AG04450 (cell line): ENCODE measurements around the gene WDR49. TPM values are rescaled to one million over a fixed set of nuclear protein-coding genes. Genes with fewer than 3 reads are reported as not detected.

Source experiments
- CTCF ChIA-PET: fragments of 300-600, 350-600 bp; formaldehyde crosslinking; extraction: SDS; loops from one replicate; lab custom pipeline; 2022; ENCODE audit warnings: antibody characterized with exemption, inconsistent platforms; lab: Charles Lee
- POLR2A ChIA-PET: fragments of 350-600 bp; formaldehyde crosslinking; extraction: SDS; loops from one replicate; lab custom pipeline; 2021; ENCODE audit warnings: antibody characterized with exemption, inconsistent platforms; lab: Yijun Ruan, JAX
- DNase-seq: peaks from one replicate; pipeline ENCODE4 v3.0.0-alpha.2; 2011; ENCODE audit warnings: low read depth, low spot score
- H3K27ac ChIP-seq: one replicate; pipeline ENCODE4 v1.5.1; 2012; ENCODE audit warnings: low read depth, low read length, control low read depth
- H3K27me3 ChIP-seq: one replicate; pipeline ENCODE4 v1.6.0; 2012; ENCODE audit warnings: low read length; ENCODE audit not compliant: control insufficient read depth, insufficient read depth
- H3K4me3 ChIP-seq: 2 replicates; pipeline ENCODE4 v1.5.1; 2011; ENCODE audit warnings: mild to moderate bottlenecking, low read depth, low read length, control low read depth
- H3K9me3 ChIP-seq: 2 replicates; pipeline ENCODE4 v1.5.1; 2012; ENCODE audit warnings: low read length; ENCODE audit not compliant: control insufficient read depth, insufficient read depth
- polyA plus RNA-seq: library from polyadenylated mRNA; depleted of rRNA; stranded (reverse); fragments of >200 nt; gene quantifications from 2 replicates; pipeline ENCODE4 v1.2.3, GENCODE V29; 2011
- TF ChIP-seq, protein P1 (sequence below): IDR thresholded peaks from 2 replicates; pipeline ENCODE4 v1.5.1; 2011; ENCODE audit warnings: low read depth, low read length, control low read depth, inconsistent platforms

WDR49 gene
- polyA plus RNA-seq, 1 experiment = not detected

DNA sequence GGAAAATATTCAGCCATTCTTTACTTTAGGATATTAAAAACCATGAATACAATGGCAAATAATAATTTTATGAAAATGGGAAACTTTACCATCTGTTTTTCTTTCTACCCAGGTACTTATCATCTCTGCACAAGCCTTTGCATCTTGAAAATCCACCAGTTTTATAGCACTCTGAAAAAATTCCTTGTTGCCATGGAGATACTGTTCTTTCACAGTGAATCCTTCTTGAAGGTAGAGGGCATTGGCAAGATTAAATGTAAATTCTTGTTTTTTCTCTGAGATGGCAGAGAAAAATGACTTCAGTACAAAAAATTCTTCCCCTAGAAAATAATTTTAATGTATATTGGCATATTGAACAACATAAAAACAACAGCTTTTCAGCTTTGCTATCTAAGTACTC lies 186.8 kb downstream of the WDR49 start:
- no peak overlapping the region for H3K27ac ChIP-seq
- CTCF ChIA-PET = no interaction called here
- H3K4me3 ChIP-seq = no peak overlapping the region
- no peaks in the 10 kb centered on the region for H3K9me3 ChIP-seq
- no peak for DNase-seq
- TF ChIP-seq, protein P1, sequence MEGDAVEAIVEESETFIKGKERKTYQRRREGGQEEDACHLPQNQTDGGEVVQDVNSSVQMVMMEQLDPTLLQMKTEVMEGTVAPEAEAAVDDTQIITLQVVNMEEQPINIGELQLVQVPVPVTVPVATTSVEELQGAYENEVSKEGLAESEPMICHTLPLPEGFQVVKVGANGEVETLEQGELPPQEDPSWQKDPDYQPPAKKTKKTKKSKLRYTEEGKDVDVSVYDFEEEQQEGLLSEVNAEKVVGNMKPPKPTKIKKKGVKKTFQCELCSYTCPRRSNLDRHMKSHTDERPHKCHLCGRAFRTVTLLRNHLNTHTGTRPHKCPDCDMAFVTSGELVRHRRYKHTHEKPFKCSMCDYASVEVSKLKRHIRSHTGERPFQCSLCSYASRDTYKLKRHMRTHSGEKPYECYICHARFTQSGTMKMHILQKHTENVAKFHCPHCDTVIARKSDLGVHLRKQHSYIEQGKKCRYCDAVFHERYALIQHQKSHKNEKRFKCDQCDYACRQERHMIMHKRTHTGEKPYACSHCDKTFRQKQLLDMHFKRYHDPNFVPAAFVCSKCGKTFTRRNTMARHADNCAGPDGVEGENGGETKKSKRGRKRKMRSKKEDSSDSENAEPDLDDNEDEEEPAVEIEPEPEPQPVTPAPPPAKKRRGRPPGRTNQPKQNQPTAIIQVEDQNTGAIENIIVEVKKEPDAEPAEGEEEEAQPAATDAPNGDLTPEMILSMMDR = no peak
- H3K27me3 ChIP-seq = no peaks in the 10 kb centered on the region
- POLR2A ChIA-PET = no interaction called here

DNA sequence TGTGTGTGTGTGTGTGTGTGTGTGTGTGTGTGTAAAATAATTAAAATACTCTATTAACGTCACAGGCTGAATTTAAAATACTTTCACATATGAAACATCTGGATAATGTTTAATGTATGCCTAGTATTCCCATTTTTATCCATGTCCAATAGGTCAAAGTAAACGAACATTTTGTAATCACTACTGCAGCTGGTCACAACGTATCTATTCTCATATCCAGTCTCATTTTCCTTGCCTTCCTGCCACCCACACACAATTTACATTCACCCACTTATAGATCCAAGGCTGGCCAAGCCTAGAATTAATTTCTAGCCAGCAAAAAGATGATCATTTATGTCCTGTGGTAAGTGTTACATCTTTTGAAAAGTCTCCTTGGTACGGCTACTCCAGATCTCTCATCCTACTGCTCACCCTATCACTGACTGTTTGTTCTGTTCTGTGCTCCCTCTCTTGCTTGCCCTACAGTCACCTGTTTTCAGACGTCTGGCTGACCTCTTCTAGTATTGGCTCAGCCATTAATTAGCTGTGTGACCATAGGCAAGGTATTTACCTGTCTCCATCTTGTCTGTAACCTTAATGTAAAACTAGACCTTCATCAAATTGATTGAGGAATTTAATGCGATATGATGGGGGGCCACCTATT lies 197.5 kb downstream of the WDR49 start:
- DNase-seq = no peak
- Histone ChIP-seq H3K27ac (no peak overlapping the region), H3K4me3 (no peak overlapping the region), H3K9me3 (no peaks in the 10 kb centered on the region; the same call in 1 of the 2 replicates), H3K27me3 (no peaks in the 10 kb centered on the region)
- TF ChIP-seq, protein P1 = no peak
- ChIA-PET CTCF (no interaction called here), POLR2A (no interaction called here)

DNA sequence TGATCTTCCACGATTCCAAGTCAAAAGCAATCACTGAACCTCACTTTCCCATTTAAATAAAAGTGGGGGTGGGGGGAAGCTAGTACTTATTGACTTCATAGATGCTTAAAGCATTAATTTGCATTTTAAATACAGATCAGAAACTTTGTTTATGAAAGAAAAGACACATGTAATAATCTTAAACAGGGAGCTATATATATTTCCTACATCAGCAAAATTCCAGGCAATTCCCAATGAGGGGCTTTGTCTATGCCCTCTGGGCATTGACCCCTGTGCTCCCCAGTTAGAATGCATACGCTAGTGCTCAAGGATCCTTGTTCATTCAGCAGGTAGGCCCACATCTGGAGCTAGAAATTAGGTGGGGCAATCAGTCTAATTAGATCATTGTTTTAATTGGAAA lies 199.9 kb downstream of the WDR49 start:
- CTCF ChIA-PET = no interaction called here
- Histone ChIP-seq H3K27ac (no peak overlapping the region), H3K4me3 (no peak overlapping the region), H3K9me3 (no peaks in the 10 kb centered on the region), H3K27me3 (no peaks in the 10 kb centered on the region)
- TF ChIP-seq, protein P1 = no peak
- POLR2A ChIA-PET = no interaction called here
- DNase-seq = no peak

DNA sequence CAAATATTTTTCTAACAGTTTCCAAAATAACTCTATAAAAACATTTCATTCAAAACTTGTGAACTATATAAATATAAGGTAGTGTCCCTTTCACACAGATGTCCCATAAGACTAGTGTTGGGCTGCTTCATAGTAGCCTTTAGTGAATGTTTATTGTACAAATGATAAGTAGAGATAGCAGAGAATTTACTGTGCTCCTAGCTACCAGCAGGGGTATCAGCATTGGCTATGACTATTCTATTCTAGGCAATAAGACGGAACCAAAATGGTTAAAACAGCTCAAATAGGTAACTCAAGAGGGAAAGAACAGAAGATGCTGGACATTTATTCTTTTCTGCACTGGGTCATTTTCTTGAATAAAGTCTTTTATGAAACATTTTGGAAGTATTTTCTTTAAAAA lies 202.5 kb downstream of the WDR49 start:
- H3K27ac ChIP-seq = no peak overlapping the region
- no peaks in the 10 kb centered on the region for H3K27me3 ChIP-seq
- no peaks in the 10 kb centered on the region; the same call in 1 of the 2 replicates for H3K9me3 ChIP-seq
- no peak for DNase-seq
- TF ChIP-seq, protein P1 = no peak
- H3K4me3 ChIP-seq = no peak overlapping the region
- ChIA-PET POLR2A (no interaction called here), CTCF (no interaction called here)

DNA sequence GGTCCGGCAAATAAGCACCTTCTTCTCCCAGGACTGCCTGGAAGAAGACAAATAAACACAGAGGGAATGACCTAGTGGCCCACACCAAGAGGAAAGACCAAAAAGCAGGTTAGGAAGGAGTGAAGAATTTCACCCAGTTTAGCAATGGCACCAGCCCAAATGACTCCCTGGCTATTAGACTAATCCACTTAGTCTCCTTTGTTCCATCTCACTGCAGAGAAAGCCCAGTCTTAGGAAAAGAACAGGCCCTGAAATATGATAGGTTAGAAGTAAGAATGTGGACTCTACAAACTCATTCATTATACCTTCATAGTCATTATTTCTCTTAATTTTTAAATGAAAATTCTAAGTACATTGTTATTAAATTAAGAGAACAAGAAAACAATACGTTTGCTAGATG lies 203.1 kb downstream of the WDR49 start:
- H3K27ac ChIP-seq = no peak overlapping the region
- TF ChIP-seq, protein P1 = no peak
- POLR2A ChIA-PET = no interaction called here

More for the DNA sequence above, 203.1 kb downstream of the WDR49 start:
- H3K27me3 ChIP-seq = no peaks in the 10 kb centered on the region
- H3K4me3 ChIP-seq = no peak overlapping the region
- no peaks in the 10 kb centered on the region; the same call in 1 of the 2 replicates for H3K9me3 ChIP-seq
- CTCF ChIA-PET = no interaction called here
- no peak for DNase-seq
